ENCODE data around the gene S100PBP. TPM values are rescaled to one million over a fixed set of nuclear protein-coding genes. Genes with fewer than 3 reads are reported as not detected.

S100PBP gene
- total RNA-seq, 1 experiment from 2014 or later, result 50.1 TPM

- no peak overlapping the region for H2AFZ ChIP-seq (ENCODE audit: low read length)
- H3K56ac ChIP-seq (ENCODE audit: insufficient read length, low read depth, low read length), result no peak overlapping the region
- no peak overlapping the region for H3K4ac ChIP-seq (ENCODE audit: low read depth, low read length)
- H3K36me3 Mint-ChIP-seq (ENCODE audit: insufficient read depth in 1 of 3, low read depth in 3 of 3), result no peaks in the 10 kb centered on the region
- H3K18ac ChIP-seq (ENCODE audit: insufficient read length, low read depth, low read length), result no peak overlapping the region
- no peak overlapping the region for H3K4me2 ChIP-seq (ENCODE audit: insufficient read depth, insufficient read length, low read length)
- peaks cover 28% of the 10 kb centered on the region for H3K27me3 Mint-ChIP-seq (ENCODE audit: low read depth)
- no peaks in the 10 kb centered on the region for H3K79me2 ChIP-seq (ENCODE audit: insufficient read depth, low read length)
- H3K4me3 Mint-ChIP-seq, result peak overlapping the region in 1 of 2 experiments; percentile 19; a peak in 2 of 5 replicates
- DNase-seq, result no peak
- H2BK120ac ChIP-seq (ENCODE audit: low read depth, low read length, poor library complexity, severe bottlenecking), result no peak overlapping the region
- no peak overlapping the region for H2BK5ac ChIP-seq (ENCODE audit: insufficient read length, low read length)
- peaks cover 3% of the 10 kb centered on the region; the same call in 1 of the 2 replicates for H3K4me1 ChIP-seq (ENCODE audit: insufficient read depth, low read length)
- no CpG with 5 or more reads among the region's 5 CpGs for WGBS (ENCODE audit: extremely low coverage, insufficient read length, low lambda C conversion rate)
- H3K9me3 ChIP-seq (ENCODE audit: control insufficient read depth, low read depth, low read length), result no peaks in the 10 kb centered on the region
- H3T11ph ChIP-seq (ENCODE audit: low read length), result no peak overlapping the region
- H3K23ac ChIP-seq (ENCODE audit: insufficient read length, low read depth, low read length), result no peak overlapping the region
- H2BK20ac ChIP-seq (ENCODE audit: low read depth, low read length, poor library complexity, severe bottlenecking), result no peak overlapping the region
- peaks cover 39 to 55% of the 10 kb centered on the region in 2 experiments for H3K4me1 Mint-ChIP-seq
- no peak overlapping the region for H4K91ac ChIP-seq (ENCODE audit: insufficient read length, low read depth, low read length)
- no peaks in the 10 kb centered on the region for H3K79me1 ChIP-seq (ENCODE audit: insufficient read depth, low read depth, low read length, poor library complexity, severe bottlenecking)
- H2BK12ac ChIP-seq (ENCODE audit: insufficient read length, low read depth, low read length), result no peak overlapping the region
- H4K8ac ChIP-seq (replicated peaks; ENCODE audit: insufficient read length, low read depth, low read length), result no peak overlapping the region
- H2BK15ac ChIP-seq (ENCODE audit: low read depth, low read length), result no peak overlapping the region
- peaks cover 4% of the 10 kb centered on the region for H3K23me2 ChIP-seq (ENCODE audit: insufficient read length, low read depth, low read length, poor library complexity, severe bottlenecking)
- H3K9me3 Mint-ChIP-seq, result no peaks in the 10 kb centered on the region
- H3K27me3 ChIP-seq (ENCODE audit: insufficient read depth, low read length), result peaks cover 13% of the 10 kb centered on the region; the same call in 1 of the 2 replicates
- H2AK5ac ChIP-seq (ENCODE audit: insufficient read length, low read length), result no peak overlapping the region
- no peak for TF ChIP-seq CTCF (conservative IDR thresholded peaks at IDR 0.05)
- H3K27ac Mint-ChIP-seq, result peak overlapping the region in 2 of 3 experiments; percentile 4 to 92; a peak in 3 of 7 replicates
- no peaks in the 10 kb centered on the region for H4K20me1 ChIP-seq (ENCODE audit: control insufficient read depth, insufficient read depth, insufficient read length)
- H3K14ac ChIP-seq (ENCODE audit: insufficient read depth, low read length), result no peak overlapping the region
- no peak overlapping the region for H3K9ac ChIP-seq (ENCODE audit: extremely low read depth, insufficient read length, low read length)
- no peak overlapping the region for H3K27ac ChIP-seq (ENCODE audit: insufficient read length, low read depth, low read length)
- H4K5ac ChIP-seq (ENCODE audit: insufficient read length, low read depth, low read length), result no peak overlapping the region
Observed at GRCh38 chr1:32874860-32875752, 57.7 kb downstream of the S100PBP start.
